Lung (tissue), 12 donors: ENCODE data around the gene PTPRD. TPM values are rescaled to one million over a fixed set of nuclear protein-coding genes. Genes with fewer than 3 reads are reported as not detected.

Experiments
- ATAC-seq: fragments of 200-7000 bp; cut with Tn5 transposase; one replicate; pipeline ENCODE4 v1.9.1; 2020; ENCODE audit warnings: moderate number of reproducible peaks; ENCODE audit not compliant: insufficient read depth, low FRiP score
- DNase-seq, 3 donors: peaks; one replicate each; pipeline ENCODE4 v3.0.0-alpha.2; 2013 to 2017
- H3K27ac ChIP-seq, 2 donors: one replicate each; pipeline ENCODE4 v1.5.1; 2013; ENCODE audit warnings: mild to moderate bottlenecking in 2 of 2, moderate library complexity in 2 of 2, control low read depth in 1 of 2, inconsistent platforms in 1 of 2, low read depth in 1 of 2, low read length in 1 of 2
- H3K27me3 ChIP-seq, 3 donors: one replicate each; pipeline ENCODE4 v1.5.1; 2013; ENCODE audit warnings: low read length in 2 of 3; ENCODE audit not compliant: control insufficient read depth in 3 of 3, insufficient read depth in 3 of 3
- H3K36me3 ChIP-seq, 4 donors: one replicate each; pipeline ENCODE4 v1.5.1; 2013; ENCODE audit warnings: low read length in 4 of 4, mild to moderate bottlenecking in 1 of 4, moderate library complexity in 1 of 4; ENCODE audit not compliant: control insufficient read depth in 4 of 4, insufficient read depth in 4 of 4
- H3K4me1 ChIP-seq, 5 donors: one replicate each; pipeline ENCODE4 v1.5.1; 2013; ENCODE audit warnings: low read length in 5 of 5, mild to moderate bottlenecking in 2 of 5, moderate library complexity in 1 of 5; ENCODE audit not compliant: control insufficient read depth in 5 of 5, insufficient read depth in 5 of 5
- H3K4me3 ChIP-seq: one replicate; pipeline ENCODE4 v1.5.1; 2013; ENCODE audit warnings: mild to moderate bottlenecking, control low read depth, moderate library complexity
- H3K9ac ChIP-seq, 2 donors: one replicate each; pipeline ENCODE4 v1.5.1; 2013; ENCODE audit warnings: low read length in 2 of 2, control low read depth in 1 of 2; ENCODE audit not compliant: insufficient read depth in 1 of 2
- H3K9me3 ChIP-seq, 4 donors: one replicate each; pipeline ENCODE4 v1.5.1; 2013; ENCODE audit warnings: low read length in 3 of 4, mild to moderate bottlenecking in 1 of 4, moderate library complexity in 1 of 4; ENCODE audit not compliant: control insufficient read depth in 4 of 4, insufficient read depth in 3 of 4
- WGBS, 2 donors: extraction: QIAGEN DNeasy Blood & Tissue Kit; methylation state at CpG; one replicate each; pipeline ENCODE4 v1.1.7; 2013; 5-methylcytosine and 5-hydroxymethylcytosine counted together
- polyA plus RNA-seq, 2 donors: library from polyadenylated mRNA; stranded (reverse); fragments of 200-250 nt; gene quantifications; one replicate each; pipeline ENCODE4 v1.2.1, GENCODE V29; 2013
- total RNA-seq, 2 donors: library from RNA; depleted of rRNA in 1 of 2; stranded (reverse); fragments of >200 nt in 1 of 2; gene quantifications; one replicate each; pipeline ENCODE4 v1.2.1, GENCODE V29; 2014 to 2021
- TF ChIP-seq, protein P1 (sequence below): IDR thresholded peaks from 2 replicates; pipeline ENCODE4 v1.5.1; 2012; ENCODE audit warnings: mild to moderate bottlenecking; ENCODE audit errors: control extremely low read depth, extremely low read depth
- donor health status: control.
- donor health status: control.
- donor health status: Bipolar disorder and iron deficiency.
- donor health status: healthy.
- donor health status: DM: yes; HTN: yes; CAD: no.

PTPRD gene
- total and polyA plus RNA-seq, 4 donors, result 1.9 to 145 (median 13.7) TPM

GRCh38 chr9:8728910-8729309 is 1883.9 kb downstream of the PTPRD start:
- Histone ChIP-seq H3K36me3 (peaks cover 0 to 11% (median 3%) of the 10 kb centered on the region in 4 donors), H3K4me1 (peaks cover 0 to 23% (median 0%) of the 10 kb centered on the region in 5 donors), H3K4me3 (no peak overlapping the region), H3K27me3 (no peaks in the 10 kb centered on the region), H3K9me3 (no peaks in the 10 kb centered on the region), H3K9ac (no peak overlapping the region), H3K27ac (no peak overlapping the region)
- 66 to 71% methylated on average over 2 of the region's 2 CpGs for WGBS, 2 donors
- no peak for DNase-seq
- TF ChIP-seq, protein P1, sequence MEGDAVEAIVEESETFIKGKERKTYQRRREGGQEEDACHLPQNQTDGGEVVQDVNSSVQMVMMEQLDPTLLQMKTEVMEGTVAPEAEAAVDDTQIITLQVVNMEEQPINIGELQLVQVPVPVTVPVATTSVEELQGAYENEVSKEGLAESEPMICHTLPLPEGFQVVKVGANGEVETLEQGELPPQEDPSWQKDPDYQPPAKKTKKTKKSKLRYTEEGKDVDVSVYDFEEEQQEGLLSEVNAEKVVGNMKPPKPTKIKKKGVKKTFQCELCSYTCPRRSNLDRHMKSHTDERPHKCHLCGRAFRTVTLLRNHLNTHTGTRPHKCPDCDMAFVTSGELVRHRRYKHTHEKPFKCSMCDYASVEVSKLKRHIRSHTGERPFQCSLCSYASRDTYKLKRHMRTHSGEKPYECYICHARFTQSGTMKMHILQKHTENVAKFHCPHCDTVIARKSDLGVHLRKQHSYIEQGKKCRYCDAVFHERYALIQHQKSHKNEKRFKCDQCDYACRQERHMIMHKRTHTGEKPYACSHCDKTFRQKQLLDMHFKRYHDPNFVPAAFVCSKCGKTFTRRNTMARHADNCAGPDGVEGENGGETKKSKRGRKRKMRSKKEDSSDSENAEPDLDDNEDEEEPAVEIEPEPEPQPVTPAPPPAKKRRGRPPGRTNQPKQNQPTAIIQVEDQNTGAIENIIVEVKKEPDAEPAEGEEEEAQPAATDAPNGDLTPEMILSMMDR, result no peak
- ATAC-seq, result no peak

GRCh38 chr9:8727191-8727590 is 1885.6 kb downstream of the PTPRD start:
- Histone ChIP-seq H3K4me1 (peaks cover 0 to 9% (median 0%) of the 10 kb centered on the region in 5 donors), H3K4me3 (no peak overlapping the region), H3K36me3 (peaks cover 0 to 11% (median 3%) of the 10 kb centered on the region in 4 donors), H3K9me3 (no peaks in the 10 kb centered on the region), H3K27ac (no peak overlapping the region), H3K9ac (no peak overlapping the region), H3K27me3 (peaks cover 0 to 3% (median 0%) of the 10 kb centered on the region in 3 donors)
- ATAC-seq (no peak), DNase-seq (no peak)
- WGBS, 2 donors, result 64 to 78% methylated on average over 2 of the region's 2 CpGs
- TF ChIP-seq, protein P1, result no peak

DNA sequence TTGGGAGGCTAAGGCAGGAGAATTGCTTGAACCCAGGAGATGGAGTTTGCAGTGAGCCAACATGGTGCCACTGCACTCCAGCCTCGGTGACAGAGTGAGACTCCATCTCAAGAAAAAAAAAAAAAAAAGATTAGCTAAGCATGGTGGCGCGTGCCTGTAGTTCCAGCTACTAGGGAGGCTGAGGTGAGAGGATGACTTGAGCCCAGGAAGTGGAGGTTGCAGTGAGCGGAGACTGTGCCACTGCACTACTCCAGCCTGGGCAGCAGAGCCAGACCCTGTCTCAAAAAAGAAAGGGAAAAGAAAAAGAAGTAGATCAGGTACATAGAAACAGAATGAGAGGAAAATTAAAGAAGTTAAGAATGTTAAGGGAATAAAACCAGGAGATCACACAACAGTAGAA is 1886.1 kb downstream of the PTPRD start:
- H3K27me3 ChIP-seq, result peaks cover 0 to 3% (median 0%) of the 10 kb centered on the region in 3 donors
- TF ChIP-seq, protein P1, result no peak
- no peak overlapping the region for H3K9ac ChIP-seq
- H3K4me1 ChIP-seq, result peaks cover 0 to 4% (median 0%) of the 10 kb centered on the region in 5 donors
- H3K4me3 ChIP-seq, result no peak overlapping the region
- no peaks in the 10 kb centered on the region for H3K9me3 ChIP-seq
- no peak overlapping the region for H3K27ac ChIP-seq
- ATAC-seq (no peak), DNase-seq (no peak)
- WGBS, 2 donors, result 95 to 99% methylated on average over 4 of the region's 4 CpGs
- H3K36me3 ChIP-seq, result peaks cover 0 to 11% (median 2%) of the 10 kb centered on the region in 4 donors

- ATAC-seq, result no peak
Observed at GRCh38 chr9:8725635-8726034, 1887.2 kb downstream of the PTPRD start.

More at GRCh38 chr9:8725635-8726034, 1887.2 kb downstream of the PTPRD start:
- Histone ChIP-seq H3K9me3 (no peaks in the 10 kb centered on the region), H3K4me3 (no peak overlapping the region), H3K27me3 (peaks cover 0 to 3% (median 0%) of the 10 kb centered on the region in 3 donors), H3K27ac (no peak overlapping the region), H3K4me1 (peaks cover 0 to 4% (median 0%) of the 10 kb centered on the region in 5 donors), H3K9ac (no peak overlapping the region), H3K36me3 (peaks cover 0 to 6% (median 1%) of the 10 kb centered on the region in 4 donors)
- TF ChIP-seq, protein P1, result no peak
- DNase-seq, result no peak
- WGBS, 2 donors, result 0 to 65% methylated on average over 1 of the region's 1 CpG
